HEK293 (cell line): ENCODE results near the gene RASGRF2.

Source experiments
- CTCF ChIA-PET: fragments of 350-600 bp; formaldehyde crosslinking; extraction: SDS; loops from one replicate; lab custom pipeline; 2021; ENCODE audit warnings: antibody characterized with exemption; lab: Yijun Ruan, JAX
- POLR2A ChIA-PET: fragments of 300-600 bp; formaldehyde crosslinking; extraction: SDS; loops from one replicate; lab custom pipeline; 2020; ENCODE audit warnings: antibody characterized with exemption, inconsistent platforms; lab: Yijun Ruan, JAX
- H3K27ac ChIP-seq: fragments of 200-500 bp; sonication (Bioruptor generic); 2 replicates; pipeline ENCODE4 v1.5.1; 2014; ENCODE audit warnings: low read depth, low read length, control low read depth, inconsistent platforms; ENCODE audit errors: extremely low read depth
- H3K36me3 ChIP-seq, 2 experiments: fragments of 200-500 bp in 1 of 2; sonication (Bioruptor generic) in 1 of 2; 1 replicate in 1 of 2; 2 replicates in 1 of 2; pipeline ENCODE4 v1.5.1; 2014 to 2017; ENCODE audit warnings: inconsistent platforms in 2 of 2, low read length in 2 of 2; ENCODE audit not compliant: control insufficient read depth in 2 of 2, insufficient read depth in 1 of 2
- H3K4me1 ChIP-seq: fragments of 200-500 bp; sonication (Bioruptor generic); 2 replicates; pipeline ENCODE4 v1.5.1; 2014; ENCODE audit warnings: mild to moderate bottlenecking, low read length, inconsistent platforms; ENCODE audit not compliant: control insufficient read depth, insufficient read depth
- H3K4me3 ChIP-seq: 2 replicates; pipeline ENCODE4 v1.5.1; 2011; ENCODE audit warnings: low read depth, mild to moderate bottlenecking, control low read depth, low read length, moderate library complexity
- H3K9me3 ChIP-seq: fragments of 200-500 bp; sonication (Bioruptor generic); 2 replicates; pipeline ENCODE4 v1.5.1; 2014; ENCODE audit warnings: low read depth, low read length, inconsistent platforms; ENCODE audit not compliant: control insufficient read depth, insufficient read depth
- EGR2 ChIP-seq: fragments of 450-650 bp; formaldehyde crosslinking; IDR thresholded peaks from 2 replicates; pipeline ENCODE4 v1.5.1; 2016; ENCODE audit warnings: low read depth, missing biosample characterization, missing genetic modification characterization
- GLI4 ChIP-seq: fragments of 450-650 bp; formaldehyde crosslinking; IDR thresholded peaks from 2 replicates; pipeline ENCODE4 v1.5.1; 2016; ENCODE audit warnings: missing biosample characterization, missing genetic modification characterization
- HOXC10 ChIP-seq: sonication (generic); formaldehyde crosslinking; IDR thresholded peaks from 2 replicates; pipeline ENCODE4 v1.8.1; 2023; ENCODE audit warnings: mild to moderate bottlenecking, missing genetic modification reagents
- HOXD13 ChIP-seq: sonication (generic); formaldehyde crosslinking; IDR thresholded peaks from 2 replicates; pipeline ENCODE4 v1.8.0; 2022; ENCODE audit warnings: missing genetic modification reagents, borderline replicate concordance
- KLF1 ChIP-seq: fragments of 450-650 bp; formaldehyde crosslinking; IDR thresholded peaks from 2 replicates; pipeline ENCODE4 v1.5.1; 2016; ENCODE audit warnings: missing biosample characterization, missing genetic modification characterization
- RBAK ChIP-seq: fragments of 450-650 bp; formaldehyde crosslinking; IDR thresholded peaks from 2 replicates; pipeline ENCODE4 v1.5.1; 2016; ENCODE audit warnings: missing biosample characterization, missing genetic modification characterization
- REPIN1 ChIP-seq: fragments of 450-650 bp; formaldehyde crosslinking; IDR thresholded peaks from 2 replicates; pipeline ENCODE4 v1.5.1; 2017; ENCODE audit warnings: missing biosample characterization, missing genetic modification characterization, low read depth
- SCRT1 ChIP-seq: fragments of 450-650 bp; formaldehyde crosslinking; IDR thresholded peaks from 2 replicates; pipeline ENCODE4 v1.5.1; 2016; ENCODE audit warnings: missing biosample characterization, missing genetic modification characterization, borderline replicate concordance
- SETDB1 ChIP-seq: IDR thresholded peaks from one replicate; pipeline ENCODE4 v1.6.1; 2017; ENCODE audit warnings: mild to moderate bottlenecking, low read length, moderate library complexity, mixed read lengths; ENCODE audit not compliant: insufficient read length
- ZBTB11 ChIP-seq: fragments of 450-650 bp; formaldehyde crosslinking; conservative IDR thresholded peaks from 2 replicates; pipeline ENCODE4 v1.5.1; 2016; ENCODE audit warnings: low read depth, missing biosample characterization, missing genetic modification characterization
- ZBTB26 ChIP-seq: fragments of 450-650 bp; formaldehyde crosslinking; optimal IDR thresholded peaks from 2 replicates; pipeline ENCODE3; 2016; ENCODE audit warnings: missing biosample characterization, mild to moderate bottlenecking, missing genetic modification characterization
- ZFP69B ChIP-seq: fragments of 450-650 bp; formaldehyde crosslinking; IDR thresholded peaks from 2 replicates; pipeline ENCODE4 v1.5.1; 2016; ENCODE audit warnings: missing biosample characterization, missing genetic modification characterization
- ZIC2 ChIP-seq: fragments of 450-650 bp; formaldehyde crosslinking; IDR thresholded peaks from 2 replicates; pipeline ENCODE4 v1.5.1; 2016; ENCODE audit warnings: missing biosample characterization, missing genetic modification characterization
- ZNF114 ChIP-seq: fragments of 450-650 bp; formaldehyde crosslinking; IDR thresholded peaks from 2 replicates; pipeline ENCODE4 v1.5.0; 2017; ENCODE audit warnings: missing biosample characterization, missing genetic modification characterization
- ZNF169 ChIP-seq: fragments of 450-650 bp; formaldehyde crosslinking; IDR thresholded peaks from 2 replicates; pipeline ENCODE4 v1.5.1; 2016; ENCODE audit warnings: missing biosample characterization, missing genetic modification characterization
- ZNF311 ChIP-seq: fragments of 450-650 bp; formaldehyde crosslinking; IDR thresholded peaks from 2 replicates; pipeline ENCODE4 v1.5.1; 2017; ENCODE audit warnings: missing biosample characterization, missing genetic modification characterization, borderline replicate concordance
- ZNF335 ChIP-seq: fragments of 450-650 bp; formaldehyde crosslinking; conservative IDR thresholded peaks from 2 replicates; pipeline ENCODE4 v1.5.1; 2016; ENCODE audit warnings: missing biosample characterization, missing genetic modification characterization
- ZNF394 ChIP-seq: fragments of 450-650 bp; formaldehyde crosslinking; IDR thresholded peaks from 2 replicates; pipeline ENCODE4 v1.5.1; 2016; ENCODE audit warnings: missing biosample characterization, missing genetic modification characterization, mild to moderate bottlenecking, moderate library complexity, borderline replicate concordance
- ZNF426 ChIP-seq: fragments of 450-650 bp; formaldehyde crosslinking; IDR thresholded peaks from 2 replicates; pipeline ENCODE4 v1.5.1; 2017; ENCODE audit warnings: missing biosample characterization, missing genetic modification characterization, mild to moderate bottlenecking, inconsistent platforms, moderate library complexity
- ZNF521 ChIP-seq: fragments of 450-650 bp; formaldehyde crosslinking; IDR thresholded peaks from 2 replicates; pipeline ENCODE4 v1.5.1; 2017; ENCODE audit warnings: missing biosample characterization, mild to moderate bottlenecking, missing genetic modification characterization
- ZNF530 ChIP-seq: fragments of 450-650 bp; formaldehyde crosslinking; IDR thresholded peaks from 2 replicates; pipeline ENCODE4 v1.5.1; 2016; ENCODE audit warnings: low read depth, missing biosample characterization, missing genetic modification characterization
- ZNF596 ChIP-seq: fragments of 450-650 bp; IDR thresholded peaks from 2 replicates; pipeline ENCODE4 v1.5.0; 2018; ENCODE audit warnings: missing biosample characterization, mild to moderate bottlenecking, missing genetic modification characterization, moderate library complexity
- ZNF624 ChIP-seq: fragments of 450-650 bp; formaldehyde crosslinking; IDR thresholded peaks from 2 replicates; pipeline ENCODE4 v1.5.1; 2017; ENCODE audit warnings: missing biosample characterization, missing genetic modification characterization
- ZNF768 ChIP-seq: fragments of 450-650 bp; formaldehyde crosslinking; IDR thresholded peaks from 2 replicates; pipeline ENCODE4 v1.5.1; 2018; ENCODE audit warnings: missing biosample characterization, mild to moderate bottlenecking, missing genetic modification characterization
- ZNF837 ChIP-seq: fragments of 450-650 bp; formaldehyde crosslinking; IDR thresholded peaks from 2 replicates; pipeline ENCODE4 v1.5.1; 2016; ENCODE audit warnings: missing biosample characterization, missing genetic modification characterization
- ZSCAN16 ChIP-seq: fragments of 450-650 bp; formaldehyde crosslinking; IDR thresholded peaks from 2 replicates; pipeline ENCODE4 v1.5.1; 2016; ENCODE audit warnings: missing biosample characterization, missing genetic modification characterization
- TF ChIP-seq, protein P1 (sequence below): fragments of 450-650 bp; formaldehyde crosslinking; IDR thresholded peaks from 2 replicates; pipeline ENCODE4 v1.5.1; 2017; ENCODE audit warnings: missing biosample characterization, missing genetic modification characterization
- TF ChIP-seq, protein P2 (sequence below): fragments of 450-650 bp; formaldehyde crosslinking; IDR thresholded peaks from 2 replicates; pipeline ENCODE4 v1.5.1; 2016; ENCODE audit warnings: missing biosample characterization, missing genetic modification characterization

The RASGRF2 gene

DNA sequence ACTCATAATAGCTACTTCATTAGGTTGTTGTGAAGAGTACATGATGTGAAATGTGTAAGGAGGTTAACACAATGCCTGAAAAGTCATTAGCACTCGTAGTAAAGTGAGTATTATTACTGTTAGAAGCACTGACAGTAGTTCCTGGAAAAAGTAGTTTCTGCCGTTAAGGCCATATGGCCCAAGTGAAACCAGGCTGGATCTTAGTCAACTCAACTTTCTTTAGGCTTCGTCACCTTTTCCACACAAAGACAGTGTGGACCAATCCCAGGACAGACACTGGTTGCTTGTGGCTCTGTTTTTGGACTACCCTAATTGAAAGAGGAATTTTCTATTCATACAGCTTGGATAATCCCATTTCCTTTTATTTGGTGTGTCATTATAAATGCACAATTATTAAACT is 243.6 kb downstream of the RASGRF2 start:
- Histone ChIP-seq H3K9me3 (no peaks in the 10 kb centered on the region), H3K36me3 (no peaks in the 10 kb centered on the region), H3K4me3 (no peak overlapping the region), H3K27ac (no peak overlapping the region), H3K4me1 (no peaks in the 10 kb centered on the region)
- TF ChIP-seq GLI4 (tag by site-specific recombination): no peak
- TF ChIP-seq ZNF837: no peak
- TF ChIP-seq, protein P1, sequence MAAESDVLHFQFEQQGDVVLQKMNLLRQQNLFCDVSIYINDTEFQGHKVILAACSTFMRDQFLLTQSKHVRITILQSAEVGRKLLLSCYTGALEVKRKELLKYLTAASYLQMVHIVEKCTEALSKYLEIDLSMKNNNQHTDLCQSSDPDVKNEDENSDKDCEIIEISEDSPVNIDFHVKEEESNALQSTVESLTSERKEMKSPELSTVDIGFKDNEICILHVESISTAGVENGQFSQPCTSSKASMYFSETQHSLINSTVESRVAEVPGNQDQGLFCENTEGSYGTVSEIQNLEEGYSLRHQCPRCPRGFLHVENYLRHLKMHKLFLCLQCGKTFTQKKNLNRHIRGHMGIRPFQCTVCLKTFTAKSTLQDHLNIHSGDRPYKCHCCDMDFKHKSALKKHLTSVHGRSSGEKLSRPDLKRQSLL: no peak
- TF ChIP-seq ZIC2 (tag by site-specific recombination): no peak
- no peak for TF ChIP-seq HOXC10 (CRISPR knock-in tag)
- TF ChIP-seq EGR2 (tag by site-specific recombination): no peak
- TF ChIP-seq, protein P2, sequence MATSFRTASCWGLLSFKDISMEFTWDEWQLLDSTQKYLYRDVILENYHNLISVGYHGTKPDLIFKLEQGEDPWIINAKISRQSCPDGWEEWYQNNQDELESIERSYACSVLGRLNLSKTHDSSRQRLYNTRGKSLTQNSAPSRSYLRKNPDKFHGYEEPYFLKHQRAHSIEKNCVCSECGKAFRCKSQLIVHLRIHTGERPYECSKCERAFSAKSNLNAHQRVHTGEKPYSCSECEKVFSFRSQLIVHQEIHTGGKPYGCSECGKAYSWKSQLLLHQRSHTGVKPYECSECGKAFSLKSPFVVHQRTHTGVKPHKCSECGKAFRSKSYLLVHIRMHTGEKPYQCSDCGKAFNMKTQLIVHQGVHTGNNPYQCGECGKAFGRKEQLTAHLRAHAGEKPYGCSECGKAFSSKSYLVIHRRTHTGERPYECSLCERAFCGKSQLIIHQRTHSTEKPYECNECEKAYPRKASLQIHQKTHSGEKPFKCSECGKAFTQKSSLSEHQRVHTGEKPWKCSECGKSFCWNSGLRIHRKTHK (tag by site-specific recombination): no peak
- TF ChIP-seq ZNF768 (tag by site-specific recombination): no peak
- no peak for TF ChIP-seq ZFP69B (tag by site-specific recombination)
- TF ChIP-seq ZBTB11 (tag by site-specific recombination): no peak
- TF ChIP-seq ZBTB26 (tag by site-specific recombination): no peak
- no peak for TF ChIP-seq RBAK (tag by site-specific recombination)
- TF ChIP-seq ZNF521 (tag by site-specific recombination): no peak
- no peak for TF ChIP-seq ZNF169 (tag by site-specific recombination)
- no peak for TF ChIP-seq ZNF335
- TF ChIP-seq ZSCAN16 (tag by site-specific recombination): no peak
- TF ChIP-seq HOXD13 (CRISPR knock-in tag): no peak
- no peak for TF ChIP-seq ZNF596
- TF ChIP-seq SETDB1: no peak
- POLR2A ChIA-PET: no interaction called here
- CTCF ChIA-PET: interaction anchor here (1.4 to 4.7 kb wide), 2 partner anchors 9 to 96 kb away, joined by 4 to 34 read pairs; no protein-coding TSS in a partner anchor

DNA sequence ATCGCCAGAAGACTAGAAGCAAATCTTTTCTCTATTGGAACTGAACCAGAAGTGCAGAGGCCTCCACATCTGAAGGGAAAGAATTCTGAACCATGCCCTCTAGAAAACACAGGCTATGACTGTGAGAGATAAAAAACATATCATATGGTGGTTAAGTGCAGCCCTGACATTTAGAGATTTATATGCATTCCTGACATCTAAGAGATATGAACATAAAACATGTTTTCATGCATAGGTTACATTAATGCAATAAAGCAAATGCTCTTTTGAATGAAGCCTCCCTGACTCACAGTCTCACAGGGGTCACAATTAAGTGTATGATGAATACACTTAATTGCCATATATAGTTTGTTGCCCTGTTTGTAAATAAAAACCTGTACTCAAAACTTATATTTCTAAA is 244.0 kb downstream of the RASGRF2 start:
- Histone ChIP-seq H3K4me1 (no peaks in the 10 kb centered on the region), H3K36me3 (no peaks in the 10 kb centered on the region), H3K9me3 (no peaks in the 10 kb centered on the region), H3K27ac (no peak overlapping the region), H3K4me3 (no peak overlapping the region)
- CTCF ChIA-PET: interaction anchor here (0.6 to 4.7 kb wide), 2 partner anchors 9 to 343 kb away, joined by 3 to 34 read pairs; no protein-coding TSS in a partner anchor
- POLR2A ChIA-PET: no interaction called here
- TF ChIP-seq ZNF768 (tag by site-specific recombination): no peak
- TF ChIP-seq SCRT1 (tag by site-specific recombination): no peak
- no peak for TF ChIP-seq ZNF114
- no peak for TF ChIP-seq KLF1 (tag by site-specific recombination)
- TF ChIP-seq ZNF530 (tag by site-specific recombination): no peak
- no peak for TF ChIP-seq ZNF311 (tag by site-specific recombination)
- TF ChIP-seq ZNF394 (tag by site-specific recombination): no peak
- TF ChIP-seq, protein P1: no peak
- TF ChIP-seq ZNF624 (tag by site-specific recombination): no peak
- no peak for TF ChIP-seq ZNF426
- TF ChIP-seq REPIN1 (tag by site-specific recombination): no peak
